Measurements from ENCODE around the gene KLHL33.

The KLHL33 gene

DNA sequence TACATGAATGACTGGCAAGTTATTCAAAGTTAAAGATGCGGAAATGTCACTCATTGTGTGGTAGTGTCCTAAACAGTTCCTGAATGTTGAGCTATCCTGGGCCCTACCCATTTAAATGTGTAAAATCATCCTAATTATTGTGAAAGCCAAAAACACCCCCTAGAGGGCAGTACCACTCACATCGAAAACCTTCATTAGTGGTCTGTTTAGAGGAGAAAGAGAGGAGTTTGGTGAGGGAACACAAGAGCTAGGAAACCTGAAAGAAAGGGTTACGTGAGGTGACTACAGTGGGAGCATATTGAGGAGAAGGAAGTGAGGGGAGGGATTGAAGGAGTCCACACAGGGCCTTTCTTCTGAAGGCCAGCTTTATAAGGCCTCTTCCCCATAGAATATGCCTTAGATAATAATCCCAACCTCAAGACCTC lies 20.2 kb downstream of the KLHL33 start:
- DNase-seq = peak in 8 of 56 donors; percentile 1 to 41 (median 9)

GRCh38 chr14:20413744-20414082 lies 22.3 kb downstream of the KLHL33 start:
- DNase-seq = peak in 2 of 56 donors; percentile 31 to 41

DNA sequence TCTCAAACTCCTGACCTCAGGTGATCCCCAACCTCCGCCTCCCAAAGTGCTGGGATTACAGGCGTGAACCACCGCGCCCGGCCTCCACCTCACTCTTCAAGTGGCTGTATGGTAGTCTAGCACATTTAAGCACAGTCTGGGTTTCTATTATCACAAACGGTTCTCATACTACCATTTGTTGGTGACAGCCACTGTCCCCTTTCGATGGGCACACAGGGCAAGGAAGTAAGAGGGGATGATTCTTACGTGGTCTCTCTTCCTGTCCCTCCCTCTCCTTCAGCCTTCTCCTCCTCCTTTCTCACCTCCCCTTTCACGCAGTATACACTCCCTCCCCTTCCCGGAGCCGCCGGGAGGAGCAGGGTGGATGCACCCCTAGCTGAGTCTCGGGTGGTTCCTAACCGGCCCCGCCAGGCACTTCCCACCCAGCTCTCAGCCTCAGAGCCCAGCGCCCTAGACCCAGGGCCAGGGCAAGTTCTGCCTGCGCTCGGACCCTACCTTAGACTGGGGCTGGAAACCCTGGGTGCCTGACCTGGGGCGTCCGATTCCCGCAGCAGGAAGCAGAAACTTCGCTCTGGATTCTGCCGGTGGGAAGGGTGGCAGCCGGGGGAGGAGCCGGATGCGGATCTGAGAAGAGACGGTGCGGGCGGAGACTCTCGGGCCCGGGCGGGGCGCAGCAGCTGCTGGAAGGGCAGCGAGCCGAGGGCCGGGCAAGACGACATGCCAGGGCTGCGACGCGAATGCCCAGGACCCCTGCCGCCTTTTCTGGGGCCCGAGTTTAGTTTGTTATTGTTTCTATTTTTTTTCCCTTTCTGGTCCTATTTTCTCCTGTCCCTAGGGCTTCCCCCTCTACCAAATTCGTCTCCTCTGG lies 22.9 kb downstream of the KLHL33 start, which contains the start of gene TEP1:
TSS of gene TEP1 (minus strand) at position 626 of the 868 bp plus-strand sequence. CDS start 5,062 bp downstream, outside the sequence.
- DNase-seq = peak in 54 of 56 donors; percentile 24 to 84 (median 67)

DNA sequence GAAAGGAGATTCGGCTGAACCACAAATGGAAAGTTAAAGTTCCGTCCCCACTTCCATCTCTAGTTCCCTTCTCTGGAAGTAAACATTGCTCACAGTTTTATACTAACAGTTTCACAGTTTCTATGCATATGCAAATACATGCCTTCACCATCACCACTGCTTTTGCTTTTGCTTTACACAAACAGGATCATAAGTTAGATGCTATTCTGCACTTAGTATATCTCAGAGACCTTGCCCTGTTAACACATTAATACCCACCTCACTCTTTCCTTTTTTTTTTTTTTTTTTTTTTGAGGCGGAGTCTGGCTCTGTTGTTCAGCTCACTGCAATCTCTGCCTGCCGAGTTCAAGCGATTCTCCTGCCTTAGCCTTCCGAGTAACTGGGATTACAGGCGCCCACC lies 23.6 kb downstream of the KLHL33 start:
- DNase-seq = no peak

GRCh38 chr14:20409226-20409625 lies 26.7 kb downstream of the KLHL33 start:
- no peak for DNase-seq

- no peak for DNase-seq
Measured at GRCh38 chr14:20403521-20403920, 32.4 kb downstream of the KLHL33 start.

DNA sequence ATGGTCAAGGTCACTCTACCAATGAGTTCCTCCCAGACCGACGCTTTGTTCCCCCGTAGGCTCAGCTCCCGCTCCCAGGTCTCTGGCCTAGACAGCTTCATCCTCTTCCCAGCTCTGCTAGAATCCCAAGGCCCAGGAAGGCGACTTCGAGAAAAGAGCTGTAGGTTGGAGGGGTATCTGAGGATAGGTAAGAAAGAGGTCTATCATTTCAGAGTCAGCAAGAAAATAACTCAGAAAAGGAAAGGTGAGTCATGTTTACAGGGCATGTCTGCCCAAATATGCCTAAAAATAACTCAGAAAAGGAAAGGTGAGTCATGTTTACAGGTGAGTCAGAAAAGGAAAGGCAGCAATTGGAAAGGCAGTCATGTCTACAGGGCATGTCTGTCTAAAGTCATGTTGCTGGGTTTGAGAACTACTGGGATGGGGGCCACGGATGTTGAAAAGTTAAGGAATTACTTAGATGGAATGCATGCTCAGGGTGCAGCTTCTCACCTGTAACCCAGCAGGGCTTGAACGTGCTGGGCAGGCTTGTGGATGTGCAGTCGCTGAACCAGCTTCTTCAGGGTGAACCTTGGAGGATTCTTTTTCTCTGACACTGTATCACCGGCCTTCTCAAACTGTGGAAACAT lies 34.9 kb downstream of the KLHL33 start:
- peak in 3 of 56 donors; percentile 2 to 3 (median 3) for DNase-seq

- DNase-seq = no peak
Measured at GRCh38 chr14:20400589-20400964, 35.4 kb downstream of the KLHL33 start.

DNA sequence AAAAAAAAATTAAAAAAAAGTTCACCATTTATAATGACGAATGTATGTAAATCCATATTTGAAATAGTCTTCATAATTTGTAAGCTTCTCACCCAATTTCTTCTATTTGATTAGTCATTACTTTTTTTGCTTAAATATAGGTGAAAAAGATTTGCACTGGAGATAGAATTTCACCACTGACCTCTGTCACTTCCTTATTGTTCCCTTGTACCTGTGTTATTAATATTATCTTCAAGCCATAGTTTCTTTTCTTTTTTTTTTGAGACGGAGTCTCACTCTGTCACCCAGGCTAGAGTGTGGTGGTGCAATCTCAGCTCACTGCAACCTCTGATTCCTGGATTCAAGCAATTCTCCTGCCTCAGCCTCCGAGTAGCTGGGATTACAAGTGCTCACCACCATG lies 38.5 kb downstream of the KLHL33 start:
- DNase-seq = no peak

GRCh38 chr14:20391505-20391904 lies 44.5 kb downstream of the KLHL33 start:
- DNase-seq = no peak

GRCh38 chr14:20388159-20388558 lies 47.8 kb downstream of the KLHL33 start:
- DNase-seq = no peak

GRCh38 chr14:20387576-20387975 lies 48.4 kb downstream of the KLHL33 start:
- no peak for DNase-seq

DNA sequence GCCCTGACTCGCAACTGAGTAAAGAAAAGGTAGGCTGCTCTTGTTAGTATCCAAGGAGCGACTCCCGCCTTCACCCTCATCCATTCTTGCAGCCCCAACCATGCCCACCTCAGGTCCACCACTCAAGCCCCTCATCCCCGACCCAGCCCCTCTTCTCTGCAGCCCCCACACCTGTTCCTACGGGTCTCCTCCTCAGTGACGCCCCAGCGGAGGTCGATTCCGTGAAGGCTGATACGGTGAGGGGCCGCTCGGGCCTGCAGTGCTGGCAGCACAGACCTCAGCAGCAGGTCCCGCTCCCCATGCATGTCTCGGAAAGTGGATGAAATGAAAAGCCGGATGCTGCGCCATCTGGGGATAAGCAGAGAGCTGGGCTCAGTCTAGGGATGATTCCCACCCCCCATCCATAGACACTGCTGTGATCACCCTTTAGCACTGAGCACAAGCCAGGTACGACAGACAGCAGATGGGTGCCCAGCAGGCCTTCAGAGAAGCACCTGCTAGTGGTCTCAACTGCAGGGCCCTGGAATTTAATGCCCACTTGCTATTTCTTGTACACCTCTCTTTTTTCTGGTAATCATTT lies 49.6 kb downstream of the KLHL33 start:
- no peak for DNase-seq

DNA sequence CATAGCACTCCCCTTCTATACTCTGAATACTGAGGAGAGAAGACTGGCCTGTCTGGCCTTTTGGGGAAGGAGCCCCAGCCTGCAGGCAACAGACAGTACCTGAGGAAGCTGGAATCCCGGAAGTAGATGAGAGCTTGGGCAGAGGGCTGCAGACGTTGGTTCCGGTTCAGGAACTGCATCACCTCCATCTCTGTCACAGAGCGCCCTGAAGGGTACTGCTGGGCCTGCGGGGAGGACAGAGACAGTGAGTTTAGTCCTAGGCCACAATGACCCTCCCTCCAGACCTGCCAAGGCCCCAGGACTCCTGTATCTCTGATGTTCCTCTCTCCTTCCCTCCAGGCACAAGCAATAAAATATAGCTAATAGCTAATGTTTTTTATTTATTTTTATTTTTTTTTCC lies 51.1 kb downstream of the KLHL33 start:
- no peak for DNase-seq

GRCh38 chr14:20384321-20384720 lies 51.6 kb downstream of the KLHL33 start:
- DNase-seq = no peak

DNA sequence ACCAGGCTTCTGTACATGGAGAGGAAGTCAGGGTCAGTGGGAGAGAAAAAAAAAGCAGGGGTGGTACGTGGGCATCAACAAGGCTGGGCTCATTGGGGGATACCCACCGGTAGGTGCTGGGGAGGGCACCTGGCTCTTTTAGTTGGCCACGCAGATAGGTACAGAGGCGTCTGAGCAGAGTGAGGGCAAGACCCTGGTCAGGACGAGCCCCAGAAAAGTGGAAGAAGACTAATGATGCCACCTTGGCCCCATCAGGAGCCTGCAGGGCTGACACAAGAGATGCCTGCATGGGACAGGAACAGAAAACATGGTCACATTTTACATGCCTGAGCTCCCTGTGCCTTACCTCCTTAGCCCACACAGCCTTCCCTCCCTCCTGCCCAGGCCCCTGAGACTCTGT lies 52.3 kb downstream of the KLHL33 start:
- DNase-seq = no peak

- no peak for DNase-seq
Measured at GRCh38 chr14:20383032-20383431, 52.9 kb downstream of the KLHL33 start.

GRCh38 chr14:20382526-20382925 lies 53.4 kb downstream of the KLHL33 start:
- no peak for DNase-seq

DNA sequence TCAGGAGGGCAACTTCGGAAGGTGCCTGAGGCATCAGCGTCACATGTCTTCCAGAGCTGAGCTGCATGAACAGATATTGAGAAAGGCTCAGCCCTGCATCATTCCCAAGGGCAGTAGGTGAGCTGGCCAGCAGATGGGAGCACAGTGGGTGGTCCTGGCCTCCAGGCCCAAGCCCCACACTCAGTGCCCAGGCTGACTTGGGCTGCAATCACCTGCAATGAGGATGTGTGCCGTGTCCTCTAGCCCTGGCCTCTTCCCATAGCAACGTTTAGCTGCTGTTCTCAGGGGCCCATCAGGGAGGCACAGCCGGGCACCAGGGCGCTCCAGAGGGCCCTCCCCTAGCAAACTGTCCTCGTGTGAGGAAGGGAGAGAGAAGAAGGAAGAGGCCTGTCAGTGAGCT lies 54.6 kb downstream of the KLHL33 start:
- DNase-seq = no peak

DNA sequence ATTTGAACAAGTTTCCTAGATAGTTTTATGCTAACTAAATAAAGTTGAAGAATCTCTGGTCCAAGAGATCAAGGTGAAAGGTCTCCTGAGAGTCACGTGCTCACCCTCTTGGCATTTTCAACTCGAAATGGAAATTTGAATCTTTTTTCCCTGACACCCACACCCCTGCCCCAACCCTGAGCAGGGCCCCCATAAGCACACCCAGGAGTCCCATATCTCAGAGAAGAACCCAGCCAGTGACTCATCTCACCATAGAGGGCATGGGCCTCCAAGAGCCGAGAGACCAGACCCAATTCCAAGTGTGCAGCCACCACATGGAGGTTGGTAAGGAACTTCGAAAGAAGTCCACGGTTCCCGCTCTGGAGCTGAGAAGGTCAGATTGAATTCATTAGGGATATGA lies 55.3 kb downstream of the KLHL33 start:
- no peak for DNase-seq

- DNase-seq = no peak
Measured at GRCh38 chr14:20379743-20380142, 56.2 kb downstream of the KLHL33 start.

DNA sequence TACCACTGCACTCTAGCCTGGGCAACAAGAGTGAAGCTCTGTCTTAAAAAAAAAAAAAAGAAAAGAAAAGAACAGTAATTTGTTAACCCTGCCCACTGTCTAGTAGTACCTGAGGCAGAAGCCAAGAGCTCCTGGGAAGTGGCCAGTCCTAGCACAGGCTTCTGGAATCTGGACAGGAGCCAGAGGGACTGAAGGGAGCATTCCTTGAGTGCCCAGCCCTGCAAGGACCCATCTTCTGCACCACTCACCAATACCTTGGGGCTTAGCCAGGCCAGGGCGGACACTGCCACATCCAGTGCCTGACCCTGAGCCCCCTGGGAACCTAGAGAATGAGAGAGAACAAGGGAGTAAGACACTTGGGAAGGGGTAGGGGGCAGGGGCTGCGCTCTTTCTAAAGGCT lies 58.8 kb downstream of the KLHL33 start:
- DNase-seq = no peak

Measured in nucleus accumbens (tissue), 56 donors.